GM19438 (cell line): Measurements from ENCODE around the gene ABHD16A.

ENCODE experiments used
- ATAC-seq: cut with Tn5 transposase; IDR thresholded peaks from one replicate; pipeline ENCODE4 v1.9.1; 2021; ENCODE audit warnings: low read depth; ENCODE audit not compliant: unreplicated experiment

The ABHD16A gene

GRCh38 chr6:31642798-31643570, 60.1 kb downstream of the ABHD16A start:
- ATAC-seq = no peak

GRCh38 chr6:31641370-31641769, 61.8 kb downstream of the ABHD16A start:
- ATAC-seq = no peak

- ATAC-seq = no peak
Measured at GRCh38 chr6:31640612-31641011, 62.5 kb downstream of the ABHD16A start.

GRCh38 chr6:31639449-31639861, 63.7 kb downstream of the ABHD16A start:
- no peak for ATAC-seq

GRCh38 chr6:31639043-31639442, 64.1 kb downstream of the ABHD16A start:
- ATAC-seq = no peak
